Endodermal cell (in vitro differentiated cells): ENCODE results near the gene SATB2. TPM values are rescaled to one million over a fixed set of nuclear protein-coding genes. Genes with fewer than 3 reads are reported as not detected.

ENCODE experiments used
- DNase-seq: peaks from one replicate; pipeline ENCODE4 v3.0.0-alpha.2; 2017
- H3K27ac ChIP-seq: 2 replicates; pipeline ENCODE4 v1.5.1; 2013; ENCODE audit warnings: mild to moderate bottlenecking, low read depth, low read length, moderate library complexity
- H3K27me3 ChIP-seq: 2 replicates; pipeline ENCODE4 v1.6.1; 2013; ENCODE audit warnings: mild to moderate bottlenecking, low read length, moderate library complexity; ENCODE audit not compliant: insufficient read depth, control insufficient read depth, poor library complexity, severe bottlenecking
- H3K36me3 ChIP-seq: 2 replicates; pipeline ENCODE4 v1.7.0; 2013; ENCODE audit warnings: mild to moderate bottlenecking, low read length, moderate library complexity; ENCODE audit not compliant: control insufficient read depth, insufficient read depth
- H3K4me1 ChIP-seq: one replicate; pipeline ENCODE4 v1.7.0; 2013; ENCODE audit warnings: low read length; ENCODE audit not compliant: control insufficient read depth, insufficient read depth
- H3K4me3 ChIP-seq: 2 replicates; pipeline ENCODE4 v1.5.1; 2013; ENCODE audit warnings: mild to moderate bottlenecking, low read length, moderate library complexity
- H3K9ac ChIP-seq: 2 replicates; pipeline ENCODE4 v1.6.1; 2013; ENCODE audit warnings: mild to moderate bottlenecking, low read length, moderate library complexity; ENCODE audit not compliant: poor library complexity, severe bottlenecking; ENCODE audit errors: extremely low read depth
- H3K9me3 ChIP-seq: 2 replicates; pipeline ENCODE4 v1.6.1; 2013; ENCODE audit warnings: mild to moderate bottlenecking, low read length, moderate library complexity; ENCODE audit not compliant: control insufficient read depth
- H3K27ac Mint-ChIP-seq: 2 replicates; pipeline ENCODE4 v1.8.0; 2020; ENCODE audit warnings: mixed read lengths
- H3K27me3 Mint-ChIP-seq: 2 replicates; pipeline ENCODE4 v1.8.0; 2021; ENCODE audit warnings: mild to moderate bottlenecking, mixed read lengths; ENCODE audit not compliant: insufficient read depth
- H3K36me3 Mint-ChIP-seq: 2 replicates; pipeline ENCODE4 v1.8.0; 2020; ENCODE audit warnings: low read depth, mixed read lengths
- H3K4me1 Mint-ChIP-seq: 2 replicates; pipeline ENCODE4 v1.8.0; 2020; ENCODE audit warnings: mixed read lengths
- H3K4me3 Mint-ChIP-seq: 2 replicates; pipeline ENCODE4 v1.8.0; 2020; ENCODE audit warnings: mild to moderate bottlenecking, moderate library complexity, mixed read lengths
- H3K9me3 Mint-ChIP-seq: 2 replicates; pipeline ENCODE4 v1.8.0; 2020; ENCODE audit warnings: mild to moderate bottlenecking, mixed read lengths
- CTCF ChIP-seq: fragments of 200-600 bp; sonication (generic); conservative IDR thresholded peaks from 2 replicates; pipeline ENCODE4 v1.5.0; 2021; ENCODE audit warnings: antibody characterized with exemption, mild to moderate bottlenecking
- WGBS, 2 experiments: methylation state at CpG; one replicate each; pipeline versions ENCODE4 v1.1.5 to v1.1.7; 2013; ENCODE audit warnings: missing lambda C conversion rate in 2 of 2, mixed read lengths in 1 of 2; ENCODE audit not compliant: insufficient coverage in 1 of 2, insufficient read length in 1 of 2; 5-methylcytosine and 5-hydroxymethylcytosine counted together
- total RNA-seq, 2 donors: library from RNA; stranded (reverse); fragmentation: NEBNext Ultra II Directional in 1 of 2; extraction: Animal tissue kit (Norgen Biotek cat#: 25700) in 1 of 2; gene quantifications; 2 replicates in 1 of 2; 3 replicates in 1 of 2; pipeline ENCODE4 v1.2.1, GENCODE V29; 2021

Gene SATB2
- total RNA-seq, 2 donors from 2014 or later = 2.4 to 3.0 TPM

- Histone ChIP-seq H3K4me3 (no peak overlapping the region), H3K27ac (no peak overlapping the region), H3K4me1 (peaks cover 12% of the 10 kb centered on the region), H3K9ac (no peak overlapping the region), H3K9me3 (no peaks in the 10 kb centered on the region), H3K36me3 (no peaks in the 10 kb centered on the region), H3K27me3 (peaks cover 69% of the 10 kb centered on the region)
- H3K9me3 Mint-ChIP-seq = no peaks in the 10 kb centered on the region
- H3K36me3 Mint-ChIP-seq = no peaks in the 10 kb centered on the region
- no peak for TF ChIP-seq CTCF
- DNase-seq = no peak
- no peak overlapping the region for H3K27ac Mint-ChIP-seq
- H3K27me3 Mint-ChIP-seq = peaks cover 54% of the 10 kb centered on the region
- no peak overlapping the region for H3K4me3 Mint-ChIP-seq
- H3K4me1 Mint-ChIP-seq = peaks cover 39% of the 10 kb centered on the region
- 82 to 92% methylated on average over 4 of the region's 4 CpGs for WGBS, 2 experiments
Measured at GRCh38 chr2:199409759-199410529, 47.8 kb downstream of the SATB2 start.

- H3K4me1 ChIP-seq = peaks cover 12% of the 10 kb centered on the region
- TF ChIP-seq CTCF = no peak
- DNase-seq = no peak
- Mint-ChIP-seq H3K27ac (no peak overlapping the region), H3K36me3 (no peaks in the 10 kb centered on the region), H3K9me3 (no peaks in the 10 kb centered on the region), H3K27me3 (peaks cover 32% of the 10 kb centered on the region), H3K4me3 (no peak overlapping the region), H3K4me1 (peaks cover 24% of the 10 kb centered on the region)
- H3K27me3 ChIP-seq = peaks cover 49% of the 10 kb centered on the region
- H3K9me3 ChIP-seq = no peaks in the 10 kb centered on the region
- H3K27ac ChIP-seq = no peak overlapping the region
- no peaks in the 10 kb centered on the region for H3K36me3 ChIP-seq
- H3K9ac ChIP-seq = no peak overlapping the region
- no peak overlapping the region for H3K4me3 ChIP-seq
Measured at GRCh38 chr2:199407421-199407820, 50.3 kb downstream of the SATB2 start.

- peaks cover 16% of the 10 kb centered on the region for H3K27me3 Mint-ChIP-seq
- H3K4me1 ChIP-seq = peaks cover 5% of the 10 kb centered on the region
- peaks cover 18% of the 10 kb centered on the region for H3K4me1 Mint-ChIP-seq
- H3K9me3 ChIP-seq = no peaks in the 10 kb centered on the region
- H3K36me3 Mint-ChIP-seq = no peaks in the 10 kb centered on the region
- H3K4me3 Mint-ChIP-seq = no peak overlapping the region
- DNase-seq = peak; percentile 63
- H3K27ac Mint-ChIP-seq = no peak overlapping the region
- TF ChIP-seq CTCF = peak; percentile 77
- peaks cover 30% of the 10 kb centered on the region for H3K27me3 ChIP-seq
- no peak overlapping the region for H3K4me3 ChIP-seq
- H3K9me3 Mint-ChIP-seq = no peaks in the 10 kb centered on the region
- no peak overlapping the region for H3K9ac ChIP-seq
- no peaks in the 10 kb centered on the region for H3K36me3 ChIP-seq
- H3K27ac ChIP-seq = no peak overlapping the region
Measured at GRCh38 chr2:199405241-199405640, 52.5 kb downstream of the SATB2 start.
